ENCODE data around the gene MRPL27.

MRPL27 gene

DNA sequence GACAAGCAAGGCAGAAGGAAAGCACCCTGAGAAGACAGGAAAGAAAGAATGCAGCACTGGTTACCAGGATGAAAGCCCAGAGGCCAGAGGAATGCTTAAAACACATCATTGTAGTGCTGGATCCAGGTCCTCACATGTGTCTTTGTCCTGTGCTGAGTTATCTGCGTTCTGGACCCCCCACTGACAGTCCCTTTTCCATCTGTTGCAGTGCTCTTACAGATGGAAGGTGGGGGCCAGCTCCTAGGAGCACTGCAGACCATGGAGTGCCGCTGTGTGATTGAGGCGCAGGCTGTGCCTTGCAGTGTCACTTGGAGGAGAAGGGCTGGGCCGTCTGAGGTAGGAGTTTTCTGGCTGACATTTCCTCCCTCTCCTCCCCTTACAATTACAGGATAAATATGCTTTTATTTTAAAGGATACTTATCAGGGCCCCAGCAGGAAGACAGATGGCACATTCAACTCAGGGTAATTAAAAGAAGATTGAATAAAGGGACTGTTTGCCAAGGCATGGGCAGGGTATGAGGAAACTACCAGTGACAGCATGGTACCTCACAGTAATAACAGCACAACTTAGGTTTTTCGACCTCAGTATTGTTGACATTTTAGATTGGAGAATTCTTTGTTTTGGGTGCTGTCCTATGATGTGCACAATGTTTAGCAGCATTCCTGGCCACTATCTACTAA lies 3.0 kb upstream of the MRPL27 start:
- no peak for DNase-seq (ENCODE audit: extremely low read depth, low read depth)
- H3K4me3 ChIP-seq (replicated peaks; ENCODE audit: low read depth, low read length): no peak overlapping the region
- TF ChIP-seq, protein P1, sequence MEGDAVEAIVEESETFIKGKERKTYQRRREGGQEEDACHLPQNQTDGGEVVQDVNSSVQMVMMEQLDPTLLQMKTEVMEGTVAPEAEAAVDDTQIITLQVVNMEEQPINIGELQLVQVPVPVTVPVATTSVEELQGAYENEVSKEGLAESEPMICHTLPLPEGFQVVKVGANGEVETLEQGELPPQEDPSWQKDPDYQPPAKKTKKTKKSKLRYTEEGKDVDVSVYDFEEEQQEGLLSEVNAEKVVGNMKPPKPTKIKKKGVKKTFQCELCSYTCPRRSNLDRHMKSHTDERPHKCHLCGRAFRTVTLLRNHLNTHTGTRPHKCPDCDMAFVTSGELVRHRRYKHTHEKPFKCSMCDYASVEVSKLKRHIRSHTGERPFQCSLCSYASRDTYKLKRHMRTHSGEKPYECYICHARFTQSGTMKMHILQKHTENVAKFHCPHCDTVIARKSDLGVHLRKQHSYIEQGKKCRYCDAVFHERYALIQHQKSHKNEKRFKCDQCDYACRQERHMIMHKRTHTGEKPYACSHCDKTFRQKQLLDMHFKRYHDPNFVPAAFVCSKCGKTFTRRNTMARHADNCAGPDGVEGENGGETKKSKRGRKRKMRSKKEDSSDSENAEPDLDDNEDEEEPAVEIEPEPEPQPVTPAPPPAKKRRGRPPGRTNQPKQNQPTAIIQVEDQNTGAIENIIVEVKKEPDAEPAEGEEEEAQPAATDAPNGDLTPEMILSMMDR (IDR thresholded peaks at IDR 0.05; ENCODE audit: low read depth, low read length, missing control alignments): no peak

DNA sequence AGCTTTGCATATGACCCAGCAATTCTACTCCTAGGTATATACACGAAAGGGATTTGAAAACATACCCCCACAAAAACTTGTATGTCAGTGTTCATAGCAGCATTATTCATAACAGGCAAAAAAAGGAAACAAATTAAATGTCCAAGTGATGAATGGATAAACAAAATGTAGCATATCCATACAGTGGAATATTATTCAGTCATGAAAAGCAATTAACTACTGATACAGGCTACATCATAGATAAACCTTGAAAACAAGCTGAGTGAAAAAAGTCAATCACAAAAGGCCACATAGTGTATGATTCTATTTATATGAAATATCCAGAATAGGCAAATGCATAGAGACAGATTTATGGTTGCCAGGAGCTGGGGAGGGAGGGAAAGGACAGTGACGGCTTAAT lies 721 bp upstream of the MRPL27 start:
- H3K4me3 ChIP-seq (replicated peaks; ENCODE audit: low read depth, low read length): peak overlapping the region; percentile 73
- no peak for DNase-seq (ENCODE audit: extremely low read depth, low read depth)
- TF ChIP-seq, protein P1 (IDR thresholded peaks at IDR 0.05; ENCODE audit: low read depth, low read length, missing control alignments): no peak

DNA sequence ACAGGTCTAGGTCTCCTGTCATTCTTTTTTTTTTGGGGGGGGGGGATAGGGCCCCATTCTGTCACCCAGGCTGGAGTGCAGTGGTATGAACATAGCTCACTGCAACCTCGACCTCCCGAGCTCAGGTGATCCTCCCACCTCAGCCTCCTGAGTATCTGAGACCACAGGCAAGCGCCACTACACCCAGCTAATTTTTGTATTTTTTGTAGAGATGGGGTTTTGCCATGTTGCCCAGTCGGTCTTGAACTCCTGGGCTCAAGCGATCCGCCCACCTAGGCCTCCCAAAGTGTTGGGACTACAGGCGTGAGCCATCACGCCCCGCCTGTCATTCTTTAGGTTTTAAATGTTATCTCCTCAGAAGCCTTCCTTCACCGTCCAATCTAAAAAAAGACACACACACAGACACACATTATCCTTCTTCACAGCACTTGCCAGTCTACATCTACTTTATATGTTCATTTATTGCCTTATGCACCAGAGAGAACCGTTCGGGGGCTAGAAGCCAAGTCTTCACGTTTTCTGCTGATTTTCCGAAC lies 694 bp downstream of the MRPL27 start:
- DNase-seq (ENCODE audit: extremely low read depth, low read depth): no peak
- peak overlapping the region; percentile 73 for H3K4me3 ChIP-seq (replicated peaks; ENCODE audit: low read depth, low read length)
- TF ChIP-seq, protein P1 (IDR thresholded peaks at IDR 0.05; ENCODE audit: low read depth, low read length, missing control alignments): no peak

DNA sequence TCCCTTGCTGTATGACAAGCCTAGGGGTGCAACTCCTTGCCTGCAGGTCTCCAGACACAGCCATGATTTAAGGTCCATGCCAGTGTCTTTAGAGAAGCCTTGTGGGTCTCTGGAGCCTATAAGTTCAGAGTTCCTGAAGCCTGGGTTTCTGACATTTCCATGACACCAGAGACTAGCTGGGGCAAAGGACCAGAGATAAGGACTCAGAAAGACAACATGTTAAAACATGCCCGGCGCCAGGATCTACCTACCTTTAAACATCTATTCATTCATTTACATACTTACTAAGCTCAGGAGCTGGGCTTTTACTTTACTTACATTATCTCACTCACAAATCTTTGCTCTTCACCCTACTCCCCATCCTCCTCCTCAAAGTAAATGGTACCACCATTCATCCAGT lies 1.5 kb downstream of the MRPL27 start:
- TF ChIP-seq, protein P1 (IDR thresholded peaks at IDR 0.05; ENCODE audit: low read depth, low read length, missing control alignments): no peak
- H3K4me3 ChIP-seq (replicated peaks; ENCODE audit: low read depth, low read length): peak overlapping the region; percentile 73
- no peak for DNase-seq (ENCODE audit: extremely low read depth, low read depth)

DNA sequence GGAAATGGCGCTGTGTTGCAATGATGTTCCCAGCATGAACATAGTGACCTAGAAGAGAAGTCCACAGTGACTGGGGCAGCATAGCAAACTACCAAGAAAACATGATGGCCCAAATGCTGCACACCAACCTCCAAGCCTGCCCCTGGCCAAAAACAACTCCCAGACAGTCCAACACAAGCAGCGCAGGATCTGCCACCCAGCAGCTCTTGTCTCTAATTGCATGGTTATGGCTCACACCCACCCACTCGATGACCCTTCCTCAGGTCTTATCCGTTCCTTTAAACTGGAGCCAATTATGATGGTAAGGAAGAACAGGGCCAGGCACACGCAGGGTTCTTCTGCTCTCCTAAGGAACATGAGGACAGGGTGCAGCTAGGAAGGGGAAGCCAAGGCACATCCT lies 2.9 kb downstream of the MRPL27 start:
- TF ChIP-seq, protein P1 (IDR thresholded peaks at IDR 0.05; ENCODE audit: low read depth, low read length, missing control alignments): no peak

DNA sequence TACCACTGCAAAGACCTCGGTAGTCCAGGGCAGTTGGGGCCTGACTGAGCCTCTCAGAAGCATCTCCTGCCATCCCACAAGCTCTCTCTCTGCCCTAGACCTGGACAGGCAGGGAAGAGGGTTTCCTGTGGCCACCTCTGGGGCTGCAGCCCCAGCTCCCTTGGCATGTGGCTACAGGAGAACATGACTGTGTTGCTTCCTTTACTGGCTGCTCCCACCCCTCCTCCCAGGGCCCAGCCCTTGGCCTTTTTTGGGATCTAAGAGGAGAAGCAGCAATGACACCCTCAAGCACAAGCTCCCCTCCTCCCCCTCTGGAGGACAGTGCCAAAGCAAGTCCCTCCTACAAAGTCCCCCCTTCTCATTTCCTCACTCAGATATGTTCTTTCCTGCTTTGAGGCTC lies 5.6 kb downstream of the MRPL27 start:
- no peak for DNase-seq (ENCODE audit: extremely low read depth, low read depth)
- TF ChIP-seq, protein P1 (IDR thresholded peaks at IDR 0.05; ENCODE audit: low read depth, low read length, missing control alignments): no peak
- H3K4me3 ChIP-seq (replicated peaks; ENCODE audit: low read depth, low read length): no peak overlapping the region

More for the DNA sequence above, 2.9 kb downstream of the MRPL27 start:
- H3K4me3 ChIP-seq (replicated peaks; ENCODE audit: low read depth, low read length): no peak overlapping the region
- DNase-seq (ENCODE audit: extremely low read depth, low read depth): no peak

Measured in HFF-Myc (cell line).